ENCODE data around the gene FCHSD2. TPM values are rescaled to one million over a fixed set of nuclear protein-coding genes. Genes with fewer than 3 reads are reported as not detected.
"Not testable (repeated sequence)": the region's sequence is repeated elsewhere in the genome, so short reads cannot be mapped to it uniquely, and the experiment has no call there.

The FCHSD2 gene
- total RNA-seq, 2 donors from 2014 or later, result 36.0 to 48.0 TPM

- intact Hi-C loops (cut with DNase I), result no loop called here
- ATAC-seq, result no peak
These were observed 102.1 kb downstream of the FCHSD2 start for GRCh38 chr11:73040046-73040445.

GRCh38 chr11:73034777-73035176 is 107.3 kb downstream of the FCHSD2 start:
- no peak for DNase-seq
- intact Hi-C loops (cut with DNase I), result no loop called here
- ATAC-seq, result no peak

More at GRCh38 chr11:73040046-73040445, 102.1 kb downstream of the FCHSD2 start:
- no peak for DNase-seq

- ATAC-seq (no peak), DNase-seq (no peak)
- intact Hi-C loops (cut with DNase I), result no loop called here
These were observed 107.8 kb downstream of the FCHSD2 start for GRCh38 chr11:73034331-73034730.

GRCh38 chr11:73030130-73030529 is 112.0 kb downstream of the FCHSD2 start:
- intact Hi-C loops (cut with DNase I), result no loop called here
- no peak for ATAC-seq
- DNase-seq, result no peak

GRCh38 chr11:73029403-73029802 is 112.7 kb downstream of the FCHSD2 start:
- ATAC-seq (no peak), DNase-seq (no peak)
- intact Hi-C loops (cut with DNase I), result no loop called here

- ATAC-seq, result peak in 1 of 2 donors; percentile 54
- no peak for DNase-seq
- intact Hi-C loops (cut with DNase I), result no loop called here
These were observed 113.5 kb downstream of the FCHSD2 start for GRCh38 chr11:73028611-73029010.

GRCh38 chr11:73027840-73028239 is 114.3 kb downstream of the FCHSD2 start:
- DNase-seq; ATAC-seq; intact Hi-C loops (cut with DNase I): not testable (repeated sequence)

- intact Hi-C loops (cut with DNase I), result no loop called here
- no peak for DNase-seq
- no peak for ATAC-seq
These were observed 117.5 kb downstream of the FCHSD2 start for GRCh38 chr11:73024639-73025038.

- no peak for ATAC-seq
- intact Hi-C loops (cut with DNase I), result no loop called here
- DNase-seq, result no peak
These were observed 122.1 kb downstream of the FCHSD2 start for GRCh38 chr11:73019996-73020395.

GRCh38 chr11:73019449-73019848 is 122.7 kb downstream of the FCHSD2 start:
- DNase-seq, result no peak
- intact Hi-C loops (cut with DNase I), result no loop called here
- no peak for ATAC-seq

- no peak for ATAC-seq
- intact Hi-C loops (cut with DNase I), result no loop called here
- no peak for DNase-seq
These were observed 123.3 kb downstream of the FCHSD2 start for GRCh38 chr11:73018856-73019255.

GRCh38 chr11:73017024-73017751 is 124.9 kb downstream of the FCHSD2 start:
- ATAC-seq (no peak), DNase-seq (no peak)
- intact Hi-C loops (cut with DNase I), result no loop called here

- intact Hi-C loops (cut with DNase I), result no loop called here
- ATAC-seq, result no peak
- DNase-seq, result no peak
These were observed 129.1 kb downstream of the FCHSD2 start for GRCh38 chr11:73013021-73013420.

GRCh38 chr11:73012121-73012863 is 129.8 kb downstream of the FCHSD2 start:
- no peak for ATAC-seq
- intact Hi-C loops (cut with DNase I), result no loop called here
- DNase-seq, result no peak

- ATAC-seq, result peak in 1 of 2 donors; percentile 19
- no peak for DNase-seq
- intact Hi-C loops (cut with DNase I), result no loop called here
These were observed 130.8 kb downstream of the FCHSD2 start for GRCh38 chr11:73011126-73011817.

GRCh38 chr11:73009972-73010371 is 132.1 kb downstream of the FCHSD2 start:
- DNase-seq, result no peak
- intact Hi-C loops (cut with DNase I), result no loop called here
- ATAC-seq, result no peak

GRCh38 chr11:73004088-73004487 is 138.0 kb downstream of the FCHSD2 start:
- intact Hi-C loops (cut with DNase I), result no loop called here
- no peak for DNase-seq
- ATAC-seq, result no peak

- ATAC-seq (no peak), DNase-seq (no peak)
- intact Hi-C loops (cut with DNase I), result no loop called here
These were observed 139.0 kb downstream of the FCHSD2 start for GRCh38 chr11:73003088-73003487.

- intact Hi-C loops (cut with DNase I), result no loop called here
- DNase-seq (no peak), ATAC-seq (no peak)
These were observed 139.9 kb downstream of the FCHSD2 start for GRCh38 chr11:73002214-73002613.

GRCh38 chr11:73001615-73002014 is 140.5 kb downstream of the FCHSD2 start:
- ATAC-seq, result peak; percentile 19 to 53
- intact Hi-C loops (cut with DNase I), result no loop called here
- no peak for DNase-seq
